ENCODE measurements around the gene SHB.

GRCh38 chr9:37979844-37980243, 89.2 kb downstream of the SHB start:
- TF ChIP-seq CTCF (IDR thresholded peaks at IDR 0.05): no peak
- TF ChIP-seq POLR2A (IDR thresholded peaks at IDR 0.05): no peak
